A549 (cell line): ENCODE data around the gene TOPORS.

Experiments
- CBX2 ChIP-seq: fragments of 200-600 bp; sonication (generic); IDR thresholded peaks from 2 replicates; pipeline ENCODE4 v1.6.1; 2016; ENCODE audit warnings: low read depth, mild to moderate bottlenecking, borderline replicate concordance
- CBX8 ChIP-seq: fragments of 200-600 bp; sonication (generic); IDR thresholded peaks from 2 replicates; pipeline ENCODE4 v1.6.1; 2016
- CTCF ChIP-seq: fragments of >200 bp; sonication (Bioruptor Twin); formaldehyde crosslinking; IDR thresholded peaks from 3 replicates; pipeline ENCODE4 v1.5.1; 2016
- E2F6 ChIP-seq: IDR thresholded peaks from 2 replicates; pipeline ENCODE4 v1.6.1; 2012; ENCODE audit warnings: low read depth, borderline replicate concordance
- EP300 ChIP-seq, 2 experiments: fragments of >200 bp; sonication (Bioruptor Twin); formaldehyde crosslinking; IDR thresholded peaks; 2 replicates in 1 of 2; 3 replicates in 1 of 2; pipeline ENCODE4 v1.6.1; 2016 to 2017
- HDAC2 ChIP-seq: fragments of 200-600 bp; sonication (generic); IDR thresholded peaks from 2 replicates; pipeline ENCODE4 v1.6.1; 2016
- POLR2A ChIP-seq: IDR thresholded peaks from 2 replicates; pipeline ENCODE4 v1.6.1; 2012; ENCODE audit warnings: mild to moderate bottlenecking, low read length
- ZNF302 ChIP-seq: fragments of 250-450 bp; sonication (Bioruptor Pico); IDR thresholded peaks from 2 replicates; pipeline ENCODE4 v1.9.0; 2021; ENCODE audit warnings: inconsistent platforms, mild to moderate bottlenecking, moderate library complexity

GRCh38 chr9:32502464-32502863 lies 49.9 kb downstream of the TOPORS start:
- TF ChIP-seq POLR2A (no peak), HDAC2 (no peak), CBX8 (no peak), CBX2 (no peak), CTCF (no peak), ZNF302 (CRISPR knock-in tag) (no peak), EP300 (IDR thresholded peaks at IDR 0.05) (no peak), E2F6 (no peak)
